OCI-LY3 (cell line): ENCODE measurements around the gene FADS3.

Experiments used
- EZH2phosphoT487 ChIP-seq: fragments of 200-600 bp; shearing (Covaris generic); IDR thresholded peaks from 2 replicates; pipeline ENCODE4 v1.6.1; 2018; ENCODE audit warnings: antibody characterized with exemption, mixed run types, low read depth
- TF ChIP-seq, protein P1 (sequence below): fragments of 200-600, 300-600 bp; sonication (generic); IDR thresholded peaks from 2 replicates; pipeline ENCODE4 v1.5.1; 2014; ENCODE audit warnings: antibody characterized with exemption, low read length, low read depth

DNA sequence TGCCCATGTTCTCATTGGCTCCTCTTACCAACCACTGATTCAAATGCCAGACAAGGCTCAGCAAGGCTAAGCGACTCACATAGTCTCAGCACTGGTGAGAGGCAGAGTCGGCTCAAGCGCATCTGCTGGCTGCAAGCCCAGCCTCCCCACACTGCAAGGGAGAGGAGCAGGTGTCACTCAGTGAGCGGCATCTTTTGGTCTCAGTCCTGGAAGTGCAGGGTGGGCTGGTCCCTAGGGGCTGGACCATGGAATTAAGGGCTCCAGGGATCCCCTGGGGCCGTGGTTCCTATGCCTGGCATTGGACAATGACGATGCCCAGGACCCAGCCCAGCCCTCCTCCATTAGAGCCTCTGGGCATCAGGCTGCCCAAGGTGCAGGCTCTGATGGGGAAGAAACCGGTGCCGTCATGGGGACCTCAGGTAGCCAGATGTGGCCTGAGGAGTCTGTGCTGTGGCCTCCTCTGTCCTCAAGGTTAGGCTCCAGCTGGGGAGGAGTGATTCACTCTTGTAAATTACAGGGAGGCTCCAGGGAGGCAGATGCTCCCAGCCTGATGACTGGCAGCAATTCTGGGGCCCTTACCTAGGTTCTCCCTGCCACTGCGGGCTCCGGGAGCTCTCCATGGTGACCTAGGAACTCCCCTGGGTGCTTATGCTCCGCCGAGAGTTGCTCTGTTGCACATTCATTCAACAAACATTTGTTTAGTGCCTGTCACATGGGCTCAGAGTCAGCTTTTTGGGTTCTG lies 35.2 kb downstream of the FADS3 start:
- TF ChIP-seq, protein P1, sequence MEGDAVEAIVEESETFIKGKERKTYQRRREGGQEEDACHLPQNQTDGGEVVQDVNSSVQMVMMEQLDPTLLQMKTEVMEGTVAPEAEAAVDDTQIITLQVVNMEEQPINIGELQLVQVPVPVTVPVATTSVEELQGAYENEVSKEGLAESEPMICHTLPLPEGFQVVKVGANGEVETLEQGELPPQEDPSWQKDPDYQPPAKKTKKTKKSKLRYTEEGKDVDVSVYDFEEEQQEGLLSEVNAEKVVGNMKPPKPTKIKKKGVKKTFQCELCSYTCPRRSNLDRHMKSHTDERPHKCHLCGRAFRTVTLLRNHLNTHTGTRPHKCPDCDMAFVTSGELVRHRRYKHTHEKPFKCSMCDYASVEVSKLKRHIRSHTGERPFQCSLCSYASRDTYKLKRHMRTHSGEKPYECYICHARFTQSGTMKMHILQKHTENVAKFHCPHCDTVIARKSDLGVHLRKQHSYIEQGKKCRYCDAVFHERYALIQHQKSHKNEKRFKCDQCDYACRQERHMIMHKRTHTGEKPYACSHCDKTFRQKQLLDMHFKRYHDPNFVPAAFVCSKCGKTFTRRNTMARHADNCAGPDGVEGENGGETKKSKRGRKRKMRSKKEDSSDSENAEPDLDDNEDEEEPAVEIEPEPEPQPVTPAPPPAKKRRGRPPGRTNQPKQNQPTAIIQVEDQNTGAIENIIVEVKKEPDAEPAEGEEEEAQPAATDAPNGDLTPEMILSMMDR = no peak
- no peak for TF ChIP-seq EZH2phosphoT487
